Fibroblast of lung (primary cell): ENCODE data around the gene KEAP1. TPM values are rescaled to one million over a fixed set of nuclear protein-coding genes. Genes with fewer than 3 reads are reported as not detected.
"Not testable (repeated sequence)": the region's sequence is repeated elsewhere in the genome, so short reads cannot be mapped to it uniquely, and the experiment has no call there.

Experiments used
- DNase-seq, 2 donors: peaks; one replicate each; pipeline versions ENCODE4 v3.0.0 to v3.0.0-alpha.2; 2010; ENCODE audit warnings: low read depth in 2 of 2
- H2AFZ ChIP-seq: 2 replicates; pipeline ENCODE4 v1.5.1; 2012; ENCODE audit warnings: low read length, control low read depth, inconsistent platforms
- H3K27ac ChIP-seq: 2 replicates; pipeline ENCODE4 v1.5.1; 2011; ENCODE audit warnings: low read length, control low read depth; ENCODE audit not compliant: insufficient read depth
- H3K27me3 ChIP-seq: 2 replicates; pipeline ENCODE4 v1.5.1; 2011; ENCODE audit warnings: mild to moderate bottlenecking, low read length; ENCODE audit not compliant: control insufficient read depth, insufficient read depth
- H3K36me3 ChIP-seq: 2 replicates; pipeline ENCODE4 v1.5.1; 2011; ENCODE audit warnings: low read length; ENCODE audit not compliant: control insufficient read depth, insufficient read depth
- H3K4me1 ChIP-seq: 2 replicates; pipeline ENCODE4 v1.5.1; 2011; ENCODE audit warnings: low read length; ENCODE audit not compliant: control insufficient read depth, insufficient read depth; ENCODE audit errors: extremely low read depth
- H3K4me2 ChIP-seq: 2 replicates; pipeline ENCODE4 v1.5.1; 2011; ENCODE audit warnings: low read length, control low read depth; ENCODE audit not compliant: insufficient read depth; ENCODE audit errors: extremely low read depth
- H3K4me3 ChIP-seq, 4 experiments: fragments of 200-600 bp in 1 of 4; sonication (generic) in 1 of 4; replicated peaks in 1 of 4; 2 replicates each; pipeline ENCODE4 v1.5.1; 2011 to 2016; ENCODE audit warnings: low read length in 4 of 4, low read depth in 3 of 4, mild to moderate bottlenecking in 3 of 4, control low read depth in 2 of 4, inconsistent platforms in 1 of 4, mixed read lengths in 1 of 4; ENCODE audit not compliant: insufficient read depth in 1 of 4; ENCODE audit errors: control extremely low read depth in 1 of 4
- H3K79me2 ChIP-seq: 2 replicates; pipeline ENCODE4 v1.5.1; 2012; ENCODE audit warnings: mild to moderate bottlenecking, low read length, inconsistent platforms; ENCODE audit not compliant: control insufficient read depth, insufficient read depth
- H3K9ac ChIP-seq: 2 replicates; pipeline ENCODE4 v1.5.1; 2011; ENCODE audit warnings: mild to moderate bottlenecking, low read length, control low read depth; ENCODE audit not compliant: insufficient read depth
- H3K9me3 ChIP-seq: 2 replicates; pipeline ENCODE4 v1.5.1; 2012; ENCODE audit warnings: low read depth, low read length; ENCODE audit not compliant: control insufficient read depth, insufficient read depth
- H4K20me1 ChIP-seq: 2 replicates; pipeline ENCODE4 v1.5.1; 2011; ENCODE audit warnings: low read length; ENCODE audit not compliant: control insufficient read depth, insufficient read depth; ENCODE audit errors: extremely low read depth
- EZH2 ChIP-seq: IDR thresholded peaks from 2 replicates; pipeline ENCODE4 v1.5.1; 2012; ENCODE audit warnings: low read length, control low read depth, mild to moderate bottlenecking; ENCODE audit errors: missing control alignments
- polyA plus RNA-seq, 2 donors: library from polyadenylated mRNA; depleted of rRNA in 1 of 2; stranded (reverse) in 1 of 2; unstranded in 1 of 2; fragments of >200 nt; gene quantifications; 2 replicates each; pipeline ENCODE4 v1.2.1, GENCODE V29; 2011 to 2012; ENCODE audit warnings: missing spikeins in 1 of 2
- total RNA-seq: library from RNA; depleted of rRNA; stranded (reverse); fragments of >200 nt; gene quantifications from 2 replicates; pipeline ENCODE4 v1.2.1, GENCODE V29; 2014
- TF ChIP-seq, protein P1 (sequence below), 2 donors: IDR thresholded peaks in 1 of 2; conservative IDR thresholded peaks in 1 of 2; 1 replicate in 1 of 2; 2 replicates in 1 of 2; pipeline ENCODE4 v1.5.1; 2011 to 2012; ENCODE audit warnings: low read length in 2 of 2, control low read depth in 1 of 2, inconsistent platforms in 1 of 2, low read depth in 1 of 2, mild to moderate bottlenecking in 1 of 2

Gene KEAP1
- total and polyA plus RNA-seq, 2 donors (not counting 1 experiment from before 2014, with no cell fraction given) = 36.1 to 103 TPM

DNA sequence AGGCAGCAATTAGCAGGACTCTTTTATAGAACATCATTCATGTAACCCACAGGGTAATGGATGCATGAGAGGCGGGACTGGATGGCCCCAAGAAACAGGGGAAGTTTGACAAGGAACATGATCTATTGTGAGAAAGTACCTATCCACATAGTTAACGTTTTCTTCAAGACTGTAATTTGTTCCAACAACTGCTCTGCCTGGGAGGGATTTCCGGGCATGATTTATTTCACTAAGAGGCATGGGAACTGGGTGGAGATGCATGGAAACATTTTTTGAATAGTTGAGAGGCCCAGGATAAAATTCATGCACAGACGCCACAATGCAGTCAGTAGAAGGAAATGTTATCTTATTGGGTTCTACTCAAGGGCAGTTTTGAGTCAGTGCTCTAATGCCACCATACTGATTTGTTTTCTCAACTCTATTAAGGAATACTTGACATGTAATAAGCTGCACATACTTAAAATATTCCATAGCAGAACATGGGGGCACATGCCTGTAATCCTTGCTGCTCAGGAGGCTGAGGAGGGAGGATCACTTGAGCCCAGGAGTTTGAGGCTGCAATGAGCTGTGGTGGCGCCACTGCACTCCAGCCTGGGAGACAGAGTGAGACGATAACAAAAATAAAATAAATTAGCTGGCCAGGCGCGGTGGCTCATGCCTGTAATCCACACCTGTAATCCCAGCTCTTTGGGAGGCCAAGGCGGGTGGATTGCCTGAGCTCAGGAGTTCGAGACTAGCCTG, 30.7 kb upstream of the KEAP1 start:
- Histone ChIP-seq H4K20me1 (no peaks in the 10 kb centered on the region), H3K4me1 (no peaks in the 10 kb centered on the region), H3K9ac (no peak overlapping the region), H3K9me3 (no peaks in the 10 kb centered on the region), H3K36me3 (no peaks in the 10 kb centered on the region), H3K4me3 (no peak overlapping the region), H2AFZ (no peak overlapping the region), H3K4me2 (no peak overlapping the region), H3K27me3 (no peaks in the 10 kb centered on the region), H3K27ac (no peak overlapping the region), H3K79me2 (no peaks in the 10 kb centered on the region)
- TF ChIP-seq, protein P1, sequence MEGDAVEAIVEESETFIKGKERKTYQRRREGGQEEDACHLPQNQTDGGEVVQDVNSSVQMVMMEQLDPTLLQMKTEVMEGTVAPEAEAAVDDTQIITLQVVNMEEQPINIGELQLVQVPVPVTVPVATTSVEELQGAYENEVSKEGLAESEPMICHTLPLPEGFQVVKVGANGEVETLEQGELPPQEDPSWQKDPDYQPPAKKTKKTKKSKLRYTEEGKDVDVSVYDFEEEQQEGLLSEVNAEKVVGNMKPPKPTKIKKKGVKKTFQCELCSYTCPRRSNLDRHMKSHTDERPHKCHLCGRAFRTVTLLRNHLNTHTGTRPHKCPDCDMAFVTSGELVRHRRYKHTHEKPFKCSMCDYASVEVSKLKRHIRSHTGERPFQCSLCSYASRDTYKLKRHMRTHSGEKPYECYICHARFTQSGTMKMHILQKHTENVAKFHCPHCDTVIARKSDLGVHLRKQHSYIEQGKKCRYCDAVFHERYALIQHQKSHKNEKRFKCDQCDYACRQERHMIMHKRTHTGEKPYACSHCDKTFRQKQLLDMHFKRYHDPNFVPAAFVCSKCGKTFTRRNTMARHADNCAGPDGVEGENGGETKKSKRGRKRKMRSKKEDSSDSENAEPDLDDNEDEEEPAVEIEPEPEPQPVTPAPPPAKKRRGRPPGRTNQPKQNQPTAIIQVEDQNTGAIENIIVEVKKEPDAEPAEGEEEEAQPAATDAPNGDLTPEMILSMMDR (conservative IDR thresholded peaks at IDR 0.05 in 1 of 2, IDR thresholded peaks at IDR 0.05 in 1 of 2; ENCODE audit: low read depth in 1 of 2, low read length in 2 of 2) = no peak
- TF ChIP-seq EZH2 = no peak
- DNase-seq = peak; percentile 68 to 92

GRCh38 chr19:10532457-10532856, 29.3 kb upstream of the KEAP1 start:
- H3K9ac ChIP-seq = no peak overlapping the region
- H4K20me1 ChIP-seq = no peaks in the 10 kb centered on the region

DNA sequence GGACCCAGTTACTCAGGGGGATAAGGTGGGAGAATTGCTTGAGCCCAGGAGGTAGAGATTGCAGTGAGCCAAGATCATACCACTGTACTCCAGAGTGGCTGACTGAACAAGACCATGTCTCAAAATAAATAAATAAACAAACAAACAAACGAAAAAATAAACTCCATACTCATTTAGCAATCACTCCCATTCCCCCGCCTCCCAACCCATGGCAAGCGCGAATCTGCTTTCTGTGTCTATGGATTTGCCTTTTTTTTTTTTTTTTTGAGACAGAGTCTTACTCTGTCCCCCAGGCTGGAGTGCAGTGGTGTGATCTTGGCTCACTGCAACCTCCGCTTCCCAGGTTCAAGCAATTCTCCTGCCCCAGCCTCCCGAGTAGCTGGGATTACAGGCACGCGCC, 23.7 kb upstream of the KEAP1 start:
- not testable (repeated sequence) for H3K4me1 ChIP-seq, H3K36me3 ChIP-seq, H3K9ac ChIP-seq, DNase-seq, H3K79me2 ChIP-seq, H4K20me1 ChIP-seq, H2AFZ ChIP-seq, H3K27me3 ChIP-seq, H3K9me3 ChIP-seq, H3K4me2 ChIP-seq, H3K27ac ChIP-seq, H3K4me3 ChIP-seq

More at GRCh38 chr19:10532457-10532856, 29.3 kb upstream of the KEAP1 start:
- H3K27ac ChIP-seq = no peak overlapping the region
- DNase-seq = no peak
- no peaks in the 10 kb centered on the region for H3K36me3 ChIP-seq
- H3K4me1 ChIP-seq = no peaks in the 10 kb centered on the region
- no peak overlapping the region for H3K4me2 ChIP-seq
- no peaks in the 10 kb centered on the region for H3K79me2 ChIP-seq
- H3K9me3 ChIP-seq = no peaks in the 10 kb centered on the region
- H3K4me3 ChIP-seq = no peak overlapping the region
- TF ChIP-seq, protein P1 (conservative IDR thresholded peaks at IDR 0.05 in 1 of 2, IDR thresholded peaks at IDR 0.05 in 1 of 2; ENCODE audit: low read depth in 1 of 2, low read length in 2 of 2) = no peak
- TF ChIP-seq EZH2 = no peak
- no peaks in the 10 kb centered on the region for H3K27me3 ChIP-seq
- H2AFZ ChIP-seq = no peak overlapping the region
